ENCODE measurements around the gene ZBTB7C.

ZBTB7C gene

DNA sequence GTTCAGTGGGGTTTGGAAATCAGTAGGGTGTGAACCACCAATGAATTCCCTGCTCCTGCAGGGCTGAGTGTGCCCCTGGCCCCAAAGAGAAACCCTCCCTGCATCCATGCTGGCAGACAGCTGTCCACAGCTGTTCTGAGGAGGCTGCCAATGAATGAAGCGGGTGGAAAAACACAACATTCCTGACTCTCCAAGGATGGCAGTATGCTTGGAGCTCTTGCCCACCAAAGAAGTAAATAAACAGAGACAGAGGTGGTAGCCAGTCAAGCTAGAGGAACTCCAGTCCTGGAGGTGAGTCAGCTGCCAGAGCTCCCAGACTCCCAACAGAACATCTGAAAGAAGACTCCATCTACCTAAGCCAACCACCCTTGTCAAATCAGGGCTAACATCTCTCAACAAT is 6.2 kb downstream of the ZBTB7C start:
- Histone ChIP-seq H3K9ac (ENCODE audit: low read depth, low read length) (no peak overlapping the region), H3K4me2 (ENCODE audit: insufficient read depth, low read length) (no peak overlapping the region), H3K79me2 (ENCODE audit: insufficient read depth, low read length) (no peaks in the 10 kb centered on the region), H3K4me3 (ENCODE audit: low read depth in 1 of 2, low read length in 2 of 2) (no peak overlapping the region), H2AFZ (ENCODE audit: low read depth, low read length) (no peak overlapping the region), H3K27me3 (ENCODE audit: insufficient read depth, low read length, poor library complexity) (peaks cover 26% of the 10 kb centered on the region), H3K4me1 (ENCODE audit: insufficient read depth, low read length) (no peaks in the 10 kb centered on the region), H3K9me3 (ENCODE audit: insufficient read depth, low read length, severe bottlenecking) (no peaks in the 10 kb centered on the region), H3K36me3 (ENCODE audit: insufficient read depth, low read length) (no peaks in the 10 kb centered on the region), H3K27ac (ENCODE audit: low read length) (no peak overlapping the region), H4K20me1 (ENCODE audit: insufficient read depth, low read length) (no peaks in the 10 kb centered on the region; the same call in 1 of the 2 replicates)
- TF ChIP-seq EZH2 (IDR thresholded peaks at IDR 0.05; ENCODE audit: borderline replicate concordance, low read depth, low read length, severe bottlenecking), result no peak
- TF ChIP-seq, protein P1, sequence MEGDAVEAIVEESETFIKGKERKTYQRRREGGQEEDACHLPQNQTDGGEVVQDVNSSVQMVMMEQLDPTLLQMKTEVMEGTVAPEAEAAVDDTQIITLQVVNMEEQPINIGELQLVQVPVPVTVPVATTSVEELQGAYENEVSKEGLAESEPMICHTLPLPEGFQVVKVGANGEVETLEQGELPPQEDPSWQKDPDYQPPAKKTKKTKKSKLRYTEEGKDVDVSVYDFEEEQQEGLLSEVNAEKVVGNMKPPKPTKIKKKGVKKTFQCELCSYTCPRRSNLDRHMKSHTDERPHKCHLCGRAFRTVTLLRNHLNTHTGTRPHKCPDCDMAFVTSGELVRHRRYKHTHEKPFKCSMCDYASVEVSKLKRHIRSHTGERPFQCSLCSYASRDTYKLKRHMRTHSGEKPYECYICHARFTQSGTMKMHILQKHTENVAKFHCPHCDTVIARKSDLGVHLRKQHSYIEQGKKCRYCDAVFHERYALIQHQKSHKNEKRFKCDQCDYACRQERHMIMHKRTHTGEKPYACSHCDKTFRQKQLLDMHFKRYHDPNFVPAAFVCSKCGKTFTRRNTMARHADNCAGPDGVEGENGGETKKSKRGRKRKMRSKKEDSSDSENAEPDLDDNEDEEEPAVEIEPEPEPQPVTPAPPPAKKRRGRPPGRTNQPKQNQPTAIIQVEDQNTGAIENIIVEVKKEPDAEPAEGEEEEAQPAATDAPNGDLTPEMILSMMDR (IDR thresholded peaks at IDR 0.05; ENCODE audit: borderline replicate concordance, extremely low read depth, low read length, poor library complexity, severe bottlenecking), result no peak
- DNase-seq, result no peak
- ATAC-seq (ENCODE audit: insufficient read depth, low read depth), result no peak

- Histone ChIP-seq H3K79me2 (ENCODE audit: insufficient read depth, low read length) (no peaks in the 10 kb centered on the region), H3K4me3 (ENCODE audit: low read depth in 1 of 2, low read length in 2 of 2) (no peak overlapping the region), H3K27ac (ENCODE audit: low read length) (no peak overlapping the region), H3K4me2 (ENCODE audit: insufficient read depth, low read length) (no peak overlapping the region), H3K27me3 (ENCODE audit: insufficient read depth, low read length, poor library complexity) (peaks cover 42% of the 10 kb centered on the region), H2AFZ (ENCODE audit: low read depth, low read length) (no peak overlapping the region), H4K20me1 (ENCODE audit: insufficient read depth, low read length) (no peaks in the 10 kb centered on the region; the same call in 1 of the 2 replicates), H3K4me1 (ENCODE audit: insufficient read depth, low read length) (no peaks in the 10 kb centered on the region), H3K9ac (ENCODE audit: low read depth, low read length) (no peak overlapping the region), H3K36me3 (ENCODE audit: insufficient read depth, low read length) (no peaks in the 10 kb centered on the region), H3K9me3 (ENCODE audit: insufficient read depth, low read length, severe bottlenecking) (no peaks in the 10 kb centered on the region)
- no peak for TF ChIP-seq EZH2 (IDR thresholded peaks at IDR 0.05; ENCODE audit: borderline replicate concordance, low read depth, low read length, severe bottlenecking)
- TF ChIP-seq, protein P1 (IDR thresholded peaks at IDR 0.05; ENCODE audit: borderline replicate concordance, extremely low read depth, low read length, poor library complexity, severe bottlenecking), result no peak
- ATAC-seq (ENCODE audit: insufficient read depth, low read depth), result no peak
- no peak for DNase-seq
Observed at GRCh38 chr18:48399303-48400075, 9.7 kb downstream of the ZBTB7C start.

DNA sequence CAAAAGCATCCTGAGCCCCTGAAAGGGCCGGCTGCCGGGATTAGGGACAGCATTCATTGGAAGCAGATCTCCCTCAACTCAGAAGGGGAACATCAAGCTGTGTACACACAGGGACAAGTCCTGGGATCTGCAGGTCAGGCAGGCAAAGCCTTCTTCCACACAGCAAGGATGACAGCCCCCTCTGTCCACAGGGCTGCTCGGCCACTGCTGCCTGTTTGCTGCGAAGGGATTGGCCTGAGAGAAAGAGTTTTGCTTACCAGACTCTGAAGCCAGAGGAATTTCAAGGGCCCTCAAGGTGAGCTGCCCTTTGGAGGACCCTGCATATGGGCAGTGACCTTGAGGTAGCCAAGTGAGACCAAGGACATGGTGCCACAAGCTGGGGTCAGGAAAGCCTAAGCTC is 11.1 kb downstream of the ZBTB7C start:
- Histone ChIP-seq H3K4me1 (ENCODE audit: insufficient read depth, low read length) (no peaks in the 10 kb centered on the region), H3K27me3 (ENCODE audit: insufficient read depth, low read length, poor library complexity) (peaks cover 52% of the 10 kb centered on the region), H3K27ac (ENCODE audit: low read length) (no peak overlapping the region), H4K20me1 (ENCODE audit: insufficient read depth, low read length) (no peaks in the 10 kb centered on the region; the same call in 1 of the 2 replicates), H3K4me3 (ENCODE audit: low read depth in 1 of 2, low read length in 2 of 2) (no peak overlapping the region), H3K4me2 (ENCODE audit: insufficient read depth, low read length) (no peak overlapping the region), H3K9ac (ENCODE audit: low read depth, low read length) (no peak overlapping the region), H3K36me3 (ENCODE audit: insufficient read depth, low read length) (no peaks in the 10 kb centered on the region), H3K79me2 (ENCODE audit: insufficient read depth, low read length) (no peaks in the 10 kb centered on the region), H3K9me3 (ENCODE audit: insufficient read depth, low read length, severe bottlenecking) (no peaks in the 10 kb centered on the region), H2AFZ (ENCODE audit: low read depth, low read length) (no peak overlapping the region)
- DNase-seq (no peak), ATAC-seq (ENCODE audit: insufficient read depth, low read depth) (no peak)
- TF ChIP-seq, protein P1 (IDR thresholded peaks at IDR 0.05; ENCODE audit: borderline replicate concordance, extremely low read depth, low read length, poor library complexity, severe bottlenecking), result no peak
- TF ChIP-seq EZH2 (IDR thresholded peaks at IDR 0.05; ENCODE audit: borderline replicate concordance, low read depth, low read length, severe bottlenecking), result no peak
